HEK293 (cell line): ENCODE results near the gene HSPA8.

Experiments used
- CTCF ChIA-PET: fragments of 350-600 bp; formaldehyde crosslinking; extraction: SDS; loops from one replicate; lab custom pipeline; 2021; ENCODE audit warnings: antibody characterized with exemption; lab: Yijun Ruan, JAX
- POLR2A ChIA-PET: fragments of 300-600 bp; formaldehyde crosslinking; extraction: SDS; loops from one replicate; lab custom pipeline; 2020; ENCODE audit warnings: antibody characterized with exemption, inconsistent platforms; lab: Yijun Ruan, JAX
- H3K27ac ChIP-seq: fragments of 200-500 bp; sonication (Bioruptor generic); 2 replicates; pipeline ENCODE4 v1.5.1; 2014; ENCODE audit warnings: low read depth, low read length, control low read depth, inconsistent platforms; ENCODE audit errors: extremely low read depth
- H3K36me3 ChIP-seq, 2 experiments: fragments of 200-500 bp in 1 of 2; sonication (Bioruptor generic) in 1 of 2; 1 replicate in 1 of 2; 2 replicates in 1 of 2; pipeline ENCODE4 v1.5.1; 2014 to 2017; ENCODE audit warnings: inconsistent platforms in 2 of 2, low read length in 2 of 2; ENCODE audit not compliant: control insufficient read depth in 2 of 2, insufficient read depth in 1 of 2
- H3K4me1 ChIP-seq: fragments of 200-500 bp; sonication (Bioruptor generic); 2 replicates; pipeline ENCODE4 v1.5.1; 2014; ENCODE audit warnings: mild to moderate bottlenecking, low read length, inconsistent platforms; ENCODE audit not compliant: control insufficient read depth, insufficient read depth
- H3K4me3 ChIP-seq: 2 replicates; pipeline ENCODE4 v1.5.1; 2011; ENCODE audit warnings: low read depth, mild to moderate bottlenecking, control low read depth, low read length, moderate library complexity
- H3K9me3 ChIP-seq: fragments of 200-500 bp; sonication (Bioruptor generic); 2 replicates; pipeline ENCODE4 v1.5.1; 2014; ENCODE audit warnings: low read depth, low read length, inconsistent platforms; ENCODE audit not compliant: control insufficient read depth, insufficient read depth
- IKZF3 ChIP-seq: fragments of 450-650 bp; IDR thresholded peaks from 2 replicates; pipeline ENCODE4 v1.5.0; 2018; ENCODE audit warnings: missing biosample characterization, mild to moderate bottlenecking, missing genetic modification characterization, moderate library complexity
- KLF16 ChIP-seq: fragments of 450-650 bp; formaldehyde crosslinking; IDR thresholded peaks from 2 replicates; pipeline ENCODE4 v1.5.1; 2017; ENCODE audit warnings: missing biosample characterization, missing genetic modification characterization
- MEIS1 ChIP-seq: sonication (generic); formaldehyde crosslinking; IDR thresholded peaks from 2 replicates; pipeline ENCODE4 v1.8.1; 2022; ENCODE audit warnings: missing genetic modification reagents, mild to moderate bottlenecking, borderline replicate concordance
- MZF1 ChIP-seq: fragments of 450-650 bp; formaldehyde crosslinking; IDR thresholded peaks from 2 replicates; pipeline ENCODE4 v1.5.1; 2017; ENCODE audit warnings: missing biosample characterization, missing genetic modification characterization, borderline replicate concordance
- PRDM6 ChIP-seq: fragments of 450-650 bp; formaldehyde crosslinking; IDR thresholded peaks from 2 replicates; pipeline ENCODE4 v1.5.1; 2017; ENCODE audit warnings: missing biosample characterization, missing genetic modification characterization
- ZBTB26 ChIP-seq: fragments of 450-650 bp; formaldehyde crosslinking; optimal IDR thresholded peaks from 2 replicates; pipeline ENCODE3; 2016; ENCODE audit warnings: missing biosample characterization, mild to moderate bottlenecking, missing genetic modification characterization
- ZBTB8A ChIP-seq: fragments of 450-650 bp; formaldehyde crosslinking; IDR thresholded peaks from 2 replicates; pipeline ENCODE4 v1.5.1; 2016; ENCODE audit warnings: missing biosample characterization, missing genetic modification characterization
- ZEB2 ChIP-seq: fragments of 450-650 bp; formaldehyde crosslinking; IDR thresholded peaks from 2 replicates; pipeline ENCODE4 v1.5.1; 2016; ENCODE audit warnings: missing biosample characterization, missing genetic modification characterization
- ZNF10 ChIP-seq: fragments of 450-650 bp; formaldehyde crosslinking; IDR thresholded peaks from 2 replicates; pipeline ENCODE4 v1.5.1; 2017; ENCODE audit warnings: missing biosample characterization, missing genetic modification characterization
- ZNF114 ChIP-seq: fragments of 450-650 bp; formaldehyde crosslinking; IDR thresholded peaks from 2 replicates; pipeline ENCODE4 v1.5.0; 2017; ENCODE audit warnings: missing biosample characterization, missing genetic modification characterization
- ZNF140 ChIP-seq: fragments of 450-650 bp; formaldehyde crosslinking; IDR thresholded peaks from 2 replicates; pipeline ENCODE4 v1.5.1; 2016; ENCODE audit warnings: missing biosample characterization, missing genetic modification characterization
- ZNF175 ChIP-seq: fragments of 450-650 bp; formaldehyde crosslinking; IDR thresholded peaks from 2 replicates; pipeline ENCODE4 v1.5.1; 2016; ENCODE audit warnings: missing biosample characterization, missing genetic modification characterization
- ZNF18 ChIP-seq: fragments of 450-650 bp; formaldehyde crosslinking; IDR thresholded peaks from 2 replicates; pipeline ENCODE4 v1.5.1; 2016; ENCODE audit warnings: missing biosample characterization, missing genetic modification characterization
- ZNF23 ChIP-seq: fragments of 450-650 bp; formaldehyde crosslinking; IDR thresholded peaks from 2 replicates; pipeline ENCODE4 v1.5.1; 2016; ENCODE audit warnings: missing biosample characterization, missing genetic modification characterization, borderline replicate concordance
- ZNF266 ChIP-seq: fragments of 450-650 bp; formaldehyde crosslinking; IDR thresholded peaks from 2 replicates; pipeline ENCODE4 v1.5.1; 2016; ENCODE audit warnings: missing biosample characterization, missing genetic modification characterization, low read depth
- ZNF366 ChIP-seq: fragments of 450-650 bp; formaldehyde crosslinking; conservative IDR thresholded peaks from 2 replicates; pipeline ENCODE4 v1.5.1; 2016; ENCODE audit warnings: missing biosample characterization, missing genetic modification characterization
- ZNF394 ChIP-seq: fragments of 450-650 bp; formaldehyde crosslinking; IDR thresholded peaks from 2 replicates; pipeline ENCODE4 v1.5.1; 2016; ENCODE audit warnings: missing biosample characterization, missing genetic modification characterization, mild to moderate bottlenecking, moderate library complexity, borderline replicate concordance
- ZNF473 ChIP-seq: fragments of 450-650 bp; formaldehyde crosslinking; IDR thresholded peaks from 2 replicates; pipeline ENCODE4 v1.5.1; 2017; ENCODE audit warnings: missing biosample characterization, missing genetic modification characterization
- ZNF518A ChIP-seq: fragments of 450-650 bp; formaldehyde crosslinking; conservative IDR thresholded peaks from 2 replicates; pipeline ENCODE4 v1.5.1; 2016; ENCODE audit warnings: low read depth, missing biosample characterization, missing genetic modification characterization
- ZNF548 ChIP-seq: fragments of 450-650 bp; formaldehyde crosslinking; IDR thresholded peaks from 2 replicates; pipeline ENCODE4 v1.5.1; 2016; ENCODE audit warnings: missing biosample characterization, missing genetic modification characterization
- ZNF600 ChIP-seq: fragments of 450-650 bp; formaldehyde crosslinking; IDR thresholded peaks from 2 replicates; pipeline ENCODE4 v1.5.1; 2016; ENCODE audit warnings: missing biosample characterization, missing genetic modification characterization
- ZNF664 ChIP-seq: fragments of 450-650 bp; formaldehyde crosslinking; IDR thresholded peaks from 2 replicates; pipeline ENCODE4 v1.5.1; 2016; ENCODE audit warnings: missing biosample characterization, missing genetic modification characterization
- ZNF792 ChIP-seq: fragments of 450-650 bp; formaldehyde crosslinking; IDR thresholded peaks from 2 replicates; pipeline ENCODE4 v1.5.1; 2016; ENCODE audit warnings: missing biosample characterization, missing genetic modification characterization

The HSPA8 gene

GRCh38 chr11:123084454-123084853 is 22.5 kb upstream of the HSPA8 start:
- CTCF ChIA-PET: interaction anchor here (1.2 to 2.8 kb wide), 2 partner anchors 11 to 19 kb away, joined by 3 to 13 read pairs; no protein-coding TSS in a partner anchor

GRCh38 chr11:123083623-123084029 is 21.7 kb upstream of the HSPA8 start:
- ChIA-PET CTCF (interaction anchor here (0.8 to 2.8 kb wide), 4 partner anchors 11 to 177 kb away, joined by 3 to 13 read pairs (median 4); no protein-coding TSS in a partner anchor), POLR2A (interaction anchor here (0.6 to 3.4 kb wide), 4 partner anchors 19 to 29 kb away, joined by 3 to 25 read pairs (median 9); partner anchors contain the start of gene HSPA8)
- Histone ChIP-seq H3K4me3 (no peak overlapping the region), H3K4me1 (no peaks in the 10 kb centered on the region), H3K36me3 (no peaks in the 10 kb centered on the region), H3K27ac (no peak overlapping the region), H3K9me3 (no peaks in the 10 kb centered on the region)
- TF ChIP-seq MZF1 (peak; percentile 69), ZNF664 (tag by site-specific recombination) (no peak), ZNF394 (tag by site-specific recombination) (peak; percentile 23; the same call in 1 of the 2 replicates), ZNF600 (tag by site-specific recombination) (peak; percentile 70; the same call in 1 of the 2 replicates), ZNF140 (tag by site-specific recombination) (no peak), MEIS1 (CRISPR knock-in tag) (no peak), ZEB2 (tag by site-specific recombination) (peak; percentile 31; the same call in 1 of the 2 replicates), ZNF792 (tag by site-specific recombination) (no peak), ZNF518A (tag by site-specific recombination) (no peak), ZNF366 (peak; percentile 77), ZNF175 (tag by site-specific recombination) (no peak), KLF16 (no peak), IKZF3 (tag by site-specific recombination) (0 out of 2 replicates have a peak, but pooled peaks have one; percentile 60)

More at GRCh38 chr11:123084454-123084853, 22.5 kb upstream of the HSPA8 start:
- POLR2A ChIA-PET: interaction anchor here (0.6 to 3.4 kb wide), 3 partner anchors 22 to 167 kb away, joined by 5 to 25 read pairs (median 11); partner anchors contain the start of gene HSPA8
- H3K27ac ChIP-seq: no peak overlapping the region
- H3K4me1 ChIP-seq: no peaks in the 10 kb centered on the region
- no peaks in the 10 kb centered on the region for H3K36me3 ChIP-seq
- H3K4me3 ChIP-seq: no peak overlapping the region
- H3K9me3 ChIP-seq: no peaks in the 10 kb centered on the region
- no peak for TF ChIP-seq ZNF548
- no peak for TF ChIP-seq PRDM6 (tag by site-specific recombination)
- TF ChIP-seq ZNF114 (tag by site-specific recombination): no peak
- no peak for TF ChIP-seq ZEB2 (tag by site-specific recombination)
- no peak for TF ChIP-seq ZBTB26 (tag by site-specific recombination)
- no peak for TF ChIP-seq ZBTB8A (tag by site-specific recombination)
- no peak for TF ChIP-seq ZNF10 (tag by site-specific recombination)
- no peak for TF ChIP-seq ZNF23 (tag by site-specific recombination)
- no peak for TF ChIP-seq ZNF473 (tag by site-specific recombination)
- no peak for TF ChIP-seq ZNF266
- TF ChIP-seq ZNF18 (tag by site-specific recombination): no peak
